Osteocyte (in vitro differentiated cells): ENCODE data around the gene TBX4. TPM values are rescaled to one million over a fixed set of nuclear protein-coding genes. Genes with fewer than 3 reads are reported as not detected.

Source experiments
- DNase-seq: peaks from one replicate; pipeline ENCODE4 v3.0.0; 2021; ENCODE audit warnings: mixed read lengths; ENCODE audit not compliant: unreplicated experiment; ENCODE audit errors: extremely low spot score
- H3K27ac Mint-ChIP-seq: one replicate; pipeline ENCODE4 v1.8.0; 2021; ENCODE audit warnings: mild to moderate bottlenecking, mixed read lengths; ENCODE audit not compliant: unreplicated experiment
- H3K27me3 Mint-ChIP-seq: one replicate; pipeline ENCODE4 v1.8.0; 2021; ENCODE audit warnings: mixed read lengths; ENCODE audit not compliant: unreplicated experiment
- H3K36me3 Mint-ChIP-seq: one replicate; pipeline ENCODE4 v1.8.0; 2021; ENCODE audit warnings: mixed read lengths; ENCODE audit not compliant: unreplicated experiment
- H3K4me1 Mint-ChIP-seq: one replicate; pipeline ENCODE4 v1.8.0; 2021; ENCODE audit warnings: mixed read lengths; ENCODE audit not compliant: unreplicated experiment
- H3K4me3 Mint-ChIP-seq: one replicate; pipeline ENCODE4 v1.8.0; 2021; ENCODE audit warnings: mild to moderate bottlenecking, moderate library complexity, mixed read lengths; ENCODE audit not compliant: unreplicated experiment
- H3K9me3 Mint-ChIP-seq: one replicate; pipeline ENCODE4 v1.8.0; 2021; ENCODE audit warnings: mixed read lengths; ENCODE audit not compliant: unreplicated experiment
- total RNA-seq: library from RNA; stranded (reverse); gene quantifications from 2 replicates; pipeline ENCODE4 v1.2.1, GENCODE V29; 2021
- TF ChIP-seq, protein P1 (sequence below): fragments of 200-600 bp; sonication (generic); IDR thresholded peaks from 2 replicates; pipeline ENCODE4 v1.5.0; 2021; ENCODE audit warnings: antibody characterized with exemption, mild to moderate bottlenecking, moderate library complexity

TBX4 gene
- total RNA-seq, 1 donor from 2014 or later, result not detected

DNA sequence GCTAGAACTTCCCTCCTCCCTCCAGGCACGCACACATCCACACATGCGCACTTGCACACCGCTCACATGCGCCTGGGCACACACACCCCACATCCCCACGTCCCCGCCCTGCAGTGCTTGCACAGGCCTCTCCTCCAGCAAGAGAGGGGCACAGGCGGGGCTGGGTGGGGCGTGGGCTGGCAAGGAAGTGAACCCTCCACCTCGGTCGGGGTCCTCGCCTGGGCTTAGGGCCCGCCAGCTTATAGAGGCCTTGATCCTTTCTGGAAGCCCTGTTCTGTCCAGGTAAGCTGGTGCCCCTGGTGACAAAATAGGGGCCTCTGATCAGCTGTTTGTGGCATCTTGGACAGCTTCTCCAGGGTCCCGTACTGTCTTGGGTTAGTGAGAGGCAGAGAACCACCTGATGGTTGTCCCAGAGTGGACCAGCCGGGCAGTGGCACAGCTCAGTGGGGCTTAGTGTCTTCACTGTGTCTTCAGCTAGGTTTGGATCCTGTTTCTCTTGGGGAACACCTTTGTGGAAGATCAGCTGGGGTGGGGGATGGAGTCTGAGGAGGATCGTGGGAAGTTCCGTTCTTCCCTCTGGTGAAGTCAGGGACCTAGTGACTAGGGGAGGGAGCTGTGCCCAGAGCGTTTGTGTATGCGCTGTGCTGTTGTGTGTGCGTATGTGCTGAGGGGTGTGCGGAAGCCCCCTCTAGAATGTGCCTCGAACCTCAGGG, 12.1 kb downstream of the TBX4 start:
- H3K27me3 Mint-ChIP-seq, result peaks cover 49% of the 10 kb centered on the region

DNA sequence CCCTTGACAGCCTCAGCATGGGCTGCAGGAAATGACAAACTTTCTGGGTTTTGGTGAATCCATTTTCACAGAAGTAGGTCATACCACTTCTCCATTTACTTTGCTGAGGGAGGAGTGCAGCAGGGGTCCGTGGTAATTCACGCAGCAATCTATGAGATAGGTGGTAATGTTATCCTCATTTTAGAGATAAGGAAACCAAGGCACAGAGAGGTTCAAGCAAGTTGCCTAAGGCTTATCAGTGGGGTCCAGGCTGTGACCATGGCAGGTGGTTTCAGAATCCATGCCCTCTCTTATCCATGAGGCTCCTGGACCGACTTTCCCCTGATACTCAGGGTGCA, 12.6 kb downstream of the TBX4 start:
- Mint-ChIP-seq H3K36me3 (no peaks in the 10 kb centered on the region), H3K9me3 (no peaks in the 10 kb centered on the region), H3K4me1 (peaks cover 15% of the 10 kb centered on the region), H3K27me3 (peaks cover 43% of the 10 kb centered on the region), H3K27ac (no peak overlapping the region), H3K4me3 (no peak overlapping the region)
- TF ChIP-seq, protein P1, sequence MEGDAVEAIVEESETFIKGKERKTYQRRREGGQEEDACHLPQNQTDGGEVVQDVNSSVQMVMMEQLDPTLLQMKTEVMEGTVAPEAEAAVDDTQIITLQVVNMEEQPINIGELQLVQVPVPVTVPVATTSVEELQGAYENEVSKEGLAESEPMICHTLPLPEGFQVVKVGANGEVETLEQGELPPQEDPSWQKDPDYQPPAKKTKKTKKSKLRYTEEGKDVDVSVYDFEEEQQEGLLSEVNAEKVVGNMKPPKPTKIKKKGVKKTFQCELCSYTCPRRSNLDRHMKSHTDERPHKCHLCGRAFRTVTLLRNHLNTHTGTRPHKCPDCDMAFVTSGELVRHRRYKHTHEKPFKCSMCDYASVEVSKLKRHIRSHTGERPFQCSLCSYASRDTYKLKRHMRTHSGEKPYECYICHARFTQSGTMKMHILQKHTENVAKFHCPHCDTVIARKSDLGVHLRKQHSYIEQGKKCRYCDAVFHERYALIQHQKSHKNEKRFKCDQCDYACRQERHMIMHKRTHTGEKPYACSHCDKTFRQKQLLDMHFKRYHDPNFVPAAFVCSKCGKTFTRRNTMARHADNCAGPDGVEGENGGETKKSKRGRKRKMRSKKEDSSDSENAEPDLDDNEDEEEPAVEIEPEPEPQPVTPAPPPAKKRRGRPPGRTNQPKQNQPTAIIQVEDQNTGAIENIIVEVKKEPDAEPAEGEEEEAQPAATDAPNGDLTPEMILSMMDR, result no peak
- no peak for DNase-seq

More for the DNA sequence above, 12.1 kb downstream of the TBX4 start:
- no peak for DNase-seq
- no peaks in the 10 kb centered on the region for H3K36me3 Mint-ChIP-seq
- H3K27ac Mint-ChIP-seq, result no peak overlapping the region
- H3K4me3 Mint-ChIP-seq, result no peak overlapping the region
- TF ChIP-seq, protein P1, result no peak
- peaks cover 15% of the 10 kb centered on the region for H3K4me1 Mint-ChIP-seq
- no peaks in the 10 kb centered on the region for H3K9me3 Mint-ChIP-seq

- no peaks in the 10 kb centered on the region for H3K36me3 Mint-ChIP-seq
- H3K4me1 Mint-ChIP-seq, result peaks cover 15% of the 10 kb centered on the region
- no peak for DNase-seq
Measured at GRCh38 chr17:61465550-61466237, 13.5 kb downstream of the TBX4 start.

DNA sequence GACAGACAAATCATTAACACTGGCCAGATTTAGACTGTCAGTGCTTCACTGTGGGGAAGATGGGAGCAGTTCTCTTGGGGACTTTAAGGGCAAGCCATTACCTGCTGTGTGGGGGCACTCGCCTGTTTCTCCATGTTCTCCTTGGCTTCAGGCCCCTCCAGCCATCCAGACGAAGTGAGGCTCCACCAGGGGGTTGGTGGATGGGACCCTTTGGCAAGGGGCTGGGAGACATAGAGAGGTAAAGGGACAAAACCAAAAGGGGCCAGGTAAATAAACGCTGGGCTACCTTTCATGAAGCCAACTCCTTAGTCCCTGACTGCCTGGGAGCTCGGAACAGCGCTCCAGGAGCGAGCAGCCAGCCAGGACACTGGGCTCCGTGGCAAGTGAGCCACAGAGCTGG, 14.0 kb downstream of the TBX4 start:
- peaks cover 32% of the 10 kb centered on the region for H3K27me3 Mint-ChIP-seq
- H3K27ac Mint-ChIP-seq, result no peak overlapping the region
- no peaks in the 10 kb centered on the region for H3K9me3 Mint-ChIP-seq

More at GRCh38 chr17:61465550-61466237, 13.5 kb downstream of the TBX4 start:
- peaks cover 37% of the 10 kb centered on the region for H3K27me3 Mint-ChIP-seq
- no peak overlapping the region for H3K27ac Mint-ChIP-seq
- TF ChIP-seq, protein P1, result no peak
- no peak overlapping the region for H3K4me3 Mint-ChIP-seq
- no peaks in the 10 kb centered on the region for H3K9me3 Mint-ChIP-seq

More for the DNA sequence above, 14.0 kb downstream of the TBX4 start:
- H3K4me3 Mint-ChIP-seq, result no peak overlapping the region
- peaks cover 15% of the 10 kb centered on the region for H3K4me1 Mint-ChIP-seq
- TF ChIP-seq, protein P1, result no peak
- DNase-seq, result no peak
- H3K36me3 Mint-ChIP-seq, result no peaks in the 10 kb centered on the region
